A204.1 (cell line): ENCODE measurements around the gene MAGI2.
"Not testable (repeated sequence)": the region's sequence is repeated elsewhere in the genome, so short reads cannot be mapped to it uniquely, and the experiment has no call there.

Source experiments
- FAIRE-seq: peaks from 2 replicates; lab custom pipeline; 2012; peaks lifted over from hg19 to GRCh38; lab: Jason Lieb, UNC

Gene MAGI2

DNA sequence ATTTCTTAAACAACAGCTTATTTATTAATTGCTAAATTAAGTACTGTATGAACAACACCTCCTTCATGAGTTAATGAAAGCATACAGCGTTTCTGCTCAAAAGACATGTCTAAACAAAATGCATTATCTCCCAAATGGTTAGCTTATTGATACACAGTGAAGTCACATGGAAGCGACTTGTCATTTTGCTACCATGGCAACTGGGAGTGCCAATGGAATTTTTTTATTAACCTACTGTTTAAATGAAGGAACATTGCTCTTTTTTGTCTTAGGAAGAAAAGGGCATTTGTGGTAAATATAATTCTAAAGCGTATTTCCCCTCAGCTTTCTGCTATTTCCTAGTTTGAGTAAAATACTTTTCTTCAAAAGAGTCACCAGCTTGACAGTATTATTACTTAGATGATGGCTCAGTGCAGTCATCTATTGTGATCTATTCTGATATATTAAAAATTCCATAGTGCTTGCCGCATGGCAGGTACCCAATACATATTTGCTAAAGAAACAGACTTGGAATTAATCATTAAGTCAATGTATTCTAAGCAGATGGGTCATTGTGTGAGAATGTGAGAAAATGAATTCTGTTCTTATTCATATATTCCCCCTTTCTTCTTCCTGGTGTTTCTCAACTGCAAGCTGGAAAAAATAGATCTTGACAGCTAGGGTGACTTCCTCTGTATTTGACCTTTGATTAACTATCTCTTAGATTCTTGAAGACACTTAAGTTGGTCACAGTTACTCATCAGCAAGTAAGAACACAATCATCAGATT is 818.3 kb downstream of the MAGI2 start:
- no peak for FAIRE-seq

DNA sequence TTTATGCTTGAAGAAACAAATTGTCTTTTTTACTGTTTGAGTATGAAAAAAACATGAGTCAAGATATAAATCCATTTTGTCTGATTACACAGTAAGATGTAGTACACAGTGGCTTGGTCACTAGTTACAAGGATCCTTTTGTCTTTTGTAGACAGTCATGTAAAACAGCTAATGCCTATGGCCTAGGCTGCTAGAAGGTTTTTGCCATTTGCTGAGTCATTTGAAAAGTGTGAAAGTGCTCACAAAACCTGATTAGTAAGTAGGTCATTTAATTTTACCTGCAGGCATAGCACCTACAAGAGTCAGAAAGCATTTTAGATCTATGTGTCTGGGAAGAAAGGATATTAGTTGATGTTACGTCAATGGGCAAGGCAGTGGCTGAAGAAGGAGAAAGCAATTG is 819.4 kb downstream of the MAGI2 start:
- no peak for FAIRE-seq

DNA sequence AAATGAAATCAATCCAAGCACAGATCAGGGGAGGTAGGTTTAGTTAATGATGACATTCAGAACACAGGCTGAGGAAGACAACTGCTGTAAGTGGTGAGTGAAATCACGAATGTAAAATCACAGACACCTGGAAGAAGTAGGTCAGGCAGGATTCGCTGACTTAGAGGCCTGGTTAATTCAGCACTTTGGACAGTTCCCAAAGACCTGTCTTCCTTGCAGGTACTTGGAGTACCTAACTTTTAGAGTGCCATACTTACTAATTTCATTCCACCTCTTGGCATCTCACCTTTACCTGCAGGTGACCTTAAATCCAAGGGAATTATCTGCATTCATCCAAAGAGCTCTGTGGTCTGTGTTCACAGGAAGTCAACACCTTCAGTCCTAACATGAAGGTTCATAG is 832.5 kb downstream of the MAGI2 start:
- FAIRE-seq = no peak

DNA sequence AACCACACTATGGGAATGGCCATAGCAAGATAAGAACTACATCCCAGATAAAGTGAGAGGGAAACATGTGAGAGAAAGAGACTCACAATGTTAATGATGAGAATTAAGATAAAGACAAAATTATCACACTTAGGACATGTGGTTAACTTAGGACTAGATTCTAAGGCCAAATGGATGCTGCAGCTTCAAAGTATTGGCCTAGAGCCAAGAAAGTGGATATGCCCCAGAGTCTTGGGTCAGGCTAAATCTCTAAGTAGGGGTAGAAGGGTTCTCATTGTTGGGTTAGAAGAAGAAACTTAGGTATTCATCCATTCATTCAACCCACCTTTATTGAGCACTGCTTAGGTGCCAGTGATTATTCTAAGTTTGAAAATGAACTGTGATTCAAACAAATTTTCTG is 836.9 kb downstream of the MAGI2 start:
- FAIRE-seq = no peak

DNA sequence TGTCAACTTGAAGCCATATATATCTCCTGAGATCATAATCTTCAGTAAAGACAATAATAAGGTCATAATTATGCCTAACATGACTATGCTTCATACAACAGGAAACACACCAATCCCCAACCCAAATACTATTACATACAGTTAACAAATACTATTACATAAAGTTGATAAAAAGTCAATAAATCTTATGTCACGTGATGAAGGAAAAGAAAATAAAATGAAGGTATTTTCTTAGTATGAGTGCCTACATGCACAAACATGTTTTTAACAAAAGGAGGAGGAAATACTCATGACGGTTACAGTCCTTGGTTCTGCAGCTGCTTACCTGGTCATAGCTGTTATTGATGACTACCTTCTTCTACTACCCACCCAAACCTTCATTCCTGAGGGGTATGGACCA is 844.2 kb downstream of the MAGI2 start:
- FAIRE-seq = no peak

DNA sequence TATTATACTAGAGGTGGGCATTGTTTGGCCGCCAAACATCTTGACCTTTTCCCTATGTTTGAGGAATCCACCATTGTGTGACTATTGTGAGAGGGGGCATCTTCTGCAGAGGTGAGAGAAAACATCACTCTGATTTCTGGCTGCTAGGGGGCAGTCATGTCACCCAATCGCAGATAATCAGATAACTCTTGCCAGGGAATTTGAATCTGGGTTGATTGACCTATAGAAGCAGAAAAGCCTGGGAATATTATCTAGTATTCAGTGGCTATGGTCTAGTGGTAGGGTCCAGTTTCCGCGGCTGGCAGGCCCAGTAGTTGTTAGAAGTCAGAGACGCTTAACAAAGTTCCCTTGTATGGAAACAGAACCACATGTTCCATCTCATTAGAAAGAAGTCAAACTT is 846.4 kb downstream of the MAGI2 start:
- FAIRE-seq = no peak

DNA sequence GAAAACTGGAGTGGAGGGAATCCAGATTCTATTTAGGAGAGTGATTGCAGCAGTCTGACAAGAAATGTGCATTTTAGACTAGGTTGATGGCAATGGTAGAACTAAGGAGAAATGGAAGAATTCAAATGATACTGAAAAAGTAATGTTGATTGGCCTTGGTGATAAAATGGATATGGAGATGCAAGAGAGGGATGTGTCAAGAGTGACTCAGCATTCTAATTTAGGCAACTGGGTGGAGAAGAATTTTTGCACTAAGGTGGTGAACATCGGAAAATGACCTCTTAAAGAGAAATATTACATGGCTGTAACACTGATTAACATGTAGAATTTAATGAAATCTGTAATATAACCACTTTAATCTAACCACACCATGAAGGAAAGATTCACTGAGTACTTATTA is 848.3 kb downstream of the MAGI2 start:
- no peak for FAIRE-seq

DNA sequence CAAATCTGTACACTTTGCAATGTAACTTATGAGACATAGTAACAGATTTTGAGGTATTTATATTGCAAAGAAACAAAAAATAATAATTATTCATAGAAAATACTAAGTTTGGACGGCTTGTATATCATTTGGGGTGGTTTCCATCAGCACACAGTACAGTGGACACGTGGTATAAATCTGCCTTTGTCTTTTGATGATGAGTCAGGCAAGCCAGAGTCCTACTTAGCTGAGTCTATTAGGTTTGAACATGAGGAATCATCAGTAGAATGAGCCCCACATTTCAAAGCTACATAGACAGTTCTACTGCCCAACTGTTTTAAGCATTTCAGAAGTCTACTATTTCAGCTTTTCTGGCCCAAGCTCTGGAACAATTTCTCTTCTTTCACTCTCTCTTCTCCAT is 851.7 kb downstream of the MAGI2 start:
- no peak for FAIRE-seq

DNA sequence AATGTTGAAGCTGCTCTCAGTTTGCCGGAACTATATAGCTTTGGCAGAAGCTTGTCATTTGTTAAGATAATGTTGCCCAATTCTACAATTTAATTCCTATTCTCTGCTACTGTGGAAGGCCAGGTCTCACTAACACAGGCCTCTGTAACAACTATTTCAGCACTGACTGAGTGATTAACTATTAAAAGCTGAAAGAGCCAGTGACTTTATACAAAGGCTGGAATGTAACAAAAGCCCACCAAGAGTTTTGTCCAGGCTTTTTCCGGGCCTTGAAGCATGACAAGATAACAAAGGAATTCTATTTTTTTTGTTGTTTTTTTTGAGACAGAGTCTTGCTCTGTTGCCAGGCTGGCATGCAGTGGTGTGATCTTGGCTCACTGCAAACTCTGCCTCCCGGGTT is 859.3 kb downstream of the MAGI2 start:
- FAIRE-seq = no peak

DNA sequence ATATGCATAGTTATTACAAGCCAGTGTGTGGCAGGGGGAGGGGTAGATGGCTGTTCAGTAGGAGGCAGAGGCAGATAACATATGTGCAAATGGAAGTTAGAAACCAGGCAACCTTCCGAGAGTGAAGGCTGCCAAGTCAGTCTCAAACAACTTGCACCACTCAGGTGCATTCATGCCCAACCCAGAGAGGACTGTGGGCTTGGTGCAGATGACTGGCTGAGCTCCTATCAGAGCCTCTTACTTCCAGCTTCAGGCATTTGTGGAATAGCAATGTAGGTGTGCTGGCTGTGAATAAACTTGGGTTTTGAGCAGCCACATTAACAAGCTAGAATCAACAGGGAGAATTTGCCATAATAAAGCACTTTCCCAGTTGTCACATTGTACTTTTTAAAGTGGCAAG is 865.1 kb downstream of the MAGI2 start:
- FAIRE-seq = no peak

DNA sequence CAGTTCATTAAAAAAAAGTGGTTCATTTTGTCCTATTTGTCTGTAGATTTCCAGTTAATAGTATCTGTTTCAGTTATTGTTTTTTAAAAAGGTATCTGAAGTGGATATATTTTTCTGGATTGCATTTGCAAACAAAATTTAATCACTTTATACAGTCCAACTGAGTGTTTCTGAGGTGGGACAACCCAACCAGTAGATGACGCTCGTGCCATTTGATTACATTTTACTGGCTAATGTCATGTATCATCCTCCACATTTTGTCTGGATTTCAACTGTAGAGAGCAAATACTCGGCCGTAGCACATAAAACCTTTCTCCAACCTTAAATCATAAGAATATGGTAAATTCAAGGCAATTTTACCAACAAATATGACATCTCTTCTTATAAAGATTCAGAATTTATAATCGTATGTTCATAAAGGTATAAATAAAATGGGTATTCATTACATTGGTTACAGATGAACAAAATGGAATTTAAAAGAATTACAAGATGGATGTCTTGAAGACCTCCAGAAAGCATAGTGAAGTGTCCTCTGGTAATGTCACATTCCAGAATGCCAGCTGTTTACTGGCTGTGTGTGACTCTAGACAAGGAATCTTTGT is 865.9 kb downstream of the MAGI2 start:
- FAIRE-seq = no peak

DNA sequence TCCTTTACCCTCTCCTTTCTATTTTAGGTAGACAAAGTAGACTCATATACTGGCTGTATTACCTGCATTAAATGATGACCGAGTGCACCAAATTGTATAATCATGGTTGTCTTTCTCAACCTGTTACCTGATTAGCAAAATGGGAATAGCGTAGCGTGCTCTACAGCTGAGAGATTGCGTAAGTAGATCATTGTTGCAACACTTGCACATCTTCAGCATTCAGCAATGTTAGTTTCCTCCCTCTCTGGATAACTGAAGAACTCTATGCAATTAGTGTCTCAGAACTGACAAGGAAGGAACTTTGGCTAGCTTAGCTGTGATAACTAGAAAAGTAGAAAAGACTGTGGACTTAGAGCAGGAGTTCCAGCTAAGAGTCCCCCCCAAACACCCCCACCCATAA is 867.5 kb downstream of the MAGI2 start:
- no peak for FAIRE-seq

DNA sequence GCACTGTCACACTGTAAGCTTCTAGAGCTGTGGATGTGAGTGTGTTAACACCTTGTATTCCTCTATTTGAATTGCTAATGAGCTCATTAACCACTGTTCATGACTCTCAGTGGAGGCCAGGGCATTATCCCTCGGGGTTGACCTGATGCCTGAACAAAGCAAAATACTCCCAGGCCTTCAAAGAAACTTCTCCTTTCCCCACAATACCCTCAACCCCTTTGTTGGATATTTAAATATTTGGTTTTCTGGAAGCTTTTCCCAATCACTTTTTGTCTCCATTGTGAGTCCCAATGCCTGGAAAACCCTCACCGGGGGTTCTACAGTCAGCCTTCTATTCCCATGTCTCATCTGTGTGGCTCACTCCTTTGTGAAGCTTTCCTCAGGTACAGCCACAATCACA is 874.8 kb downstream of the MAGI2 start:
- no peak for FAIRE-seq

DNA sequence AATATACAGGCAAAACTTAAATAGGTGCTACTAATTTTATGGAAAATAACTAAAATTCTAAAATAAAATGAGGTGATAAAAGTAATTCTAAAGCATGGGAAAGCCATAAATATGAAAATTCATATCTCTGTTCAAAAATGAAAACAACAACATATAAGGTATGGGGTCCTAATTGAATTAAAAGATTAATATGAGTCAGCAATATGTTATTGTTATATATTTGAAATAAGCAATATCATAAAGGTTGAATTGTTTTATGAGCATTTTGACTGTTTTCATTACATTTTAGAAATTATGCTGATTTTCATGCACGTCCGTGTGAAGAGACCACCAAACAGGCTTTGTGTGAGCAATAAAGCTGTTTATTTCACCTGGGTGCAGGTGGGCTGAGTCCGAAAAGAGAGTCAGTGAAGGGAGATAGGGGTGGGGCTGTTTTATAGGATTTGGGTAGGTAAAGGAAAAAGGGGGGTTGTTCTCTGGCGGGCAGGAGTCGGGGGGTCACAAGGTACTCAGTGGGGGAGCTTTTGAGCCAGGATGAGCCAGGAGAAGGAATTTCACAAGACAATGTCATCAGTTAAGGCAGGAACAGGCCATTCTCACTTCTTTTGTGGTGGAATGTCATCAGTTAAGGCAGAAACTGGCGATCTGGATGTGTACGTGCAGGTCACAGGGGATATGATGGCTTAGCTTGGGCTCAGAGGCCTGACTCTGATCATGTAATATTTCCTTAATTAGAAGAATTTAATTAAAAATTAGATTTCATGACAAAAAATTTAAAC is 876.1 kb downstream of the MAGI2 start:
- FAIRE-seq = not testable (repeated sequence)

DNA sequence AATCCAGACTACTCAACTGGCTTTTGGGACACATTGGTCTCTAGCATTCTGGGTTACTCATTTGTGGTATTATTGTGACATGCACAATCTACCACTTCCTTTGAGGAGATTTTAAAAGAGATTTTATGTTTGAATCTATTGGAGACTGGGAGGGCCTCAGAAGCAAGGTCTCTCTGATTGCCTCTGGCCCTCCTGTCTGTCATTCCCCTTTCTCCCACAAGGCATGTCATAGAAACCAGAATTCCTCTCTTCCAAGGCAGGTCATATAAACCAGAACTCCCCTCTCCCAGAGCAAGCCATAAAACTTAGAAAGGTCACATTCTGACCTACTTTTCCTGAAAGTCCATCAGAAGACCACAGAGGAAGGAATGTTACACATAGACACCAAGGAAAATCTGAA is 877.2 kb downstream of the MAGI2 start:
- no peak for FAIRE-seq

DNA sequence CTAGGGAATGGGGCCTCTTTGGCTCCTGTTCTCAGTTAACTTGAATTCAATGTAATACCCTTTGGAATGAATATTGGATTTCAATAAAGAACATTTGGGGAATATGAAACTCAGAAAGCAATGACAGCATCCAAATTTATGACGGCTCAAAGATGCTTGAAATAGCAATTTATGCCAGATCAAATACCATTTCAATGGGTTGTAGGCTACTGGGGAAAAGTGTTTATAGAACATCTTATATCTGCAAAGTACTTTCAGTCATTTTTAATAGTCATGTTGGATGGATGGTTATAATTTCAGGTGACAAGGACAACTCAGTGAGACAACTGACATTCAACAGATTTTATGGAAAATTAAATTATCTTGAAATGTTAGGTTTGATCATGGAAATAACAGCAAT is 882.2 kb downstream of the MAGI2 start:
- no peak for FAIRE-seq

DNA sequence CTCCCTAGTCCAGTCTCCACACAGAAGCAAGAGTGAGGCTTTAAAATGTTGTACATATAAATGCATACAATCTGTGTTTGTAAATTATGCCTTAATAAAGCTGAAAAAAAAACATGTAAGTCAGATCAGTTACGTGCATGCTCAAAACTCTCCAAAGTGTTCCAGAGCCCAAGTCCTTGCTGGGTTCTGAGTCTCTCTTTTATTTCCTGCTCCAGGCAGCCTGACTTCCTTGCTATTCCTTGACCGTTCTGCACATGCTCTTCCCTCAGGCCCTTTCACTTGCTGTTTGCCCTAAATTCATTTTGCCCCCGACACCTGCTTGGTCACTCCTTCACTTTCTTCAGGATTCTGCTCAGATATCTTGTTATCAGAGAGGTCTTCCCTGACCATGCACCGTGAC is 884.8 kb downstream of the MAGI2 start:
- no peak for FAIRE-seq

DNA sequence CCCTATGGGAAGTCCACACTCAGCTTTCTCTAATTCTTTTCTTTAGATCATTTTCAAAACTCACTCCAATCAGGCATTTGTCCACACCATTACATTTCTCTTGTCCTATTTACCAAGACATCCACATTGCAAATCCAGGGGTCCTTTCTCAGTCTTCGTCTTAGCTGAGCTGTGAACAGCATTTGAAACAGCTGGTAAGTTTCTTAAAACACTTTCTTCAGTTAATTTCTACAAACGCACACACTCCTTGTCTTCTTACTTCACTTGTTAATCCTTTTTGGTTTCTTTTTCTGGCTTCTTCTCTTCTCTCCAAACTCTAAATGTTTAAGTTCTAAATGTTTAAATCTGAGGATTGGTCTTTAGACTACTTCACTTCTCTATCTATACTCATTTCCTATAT is 885.6 kb downstream of the MAGI2 start:
- FAIRE-seq = no peak

DNA sequence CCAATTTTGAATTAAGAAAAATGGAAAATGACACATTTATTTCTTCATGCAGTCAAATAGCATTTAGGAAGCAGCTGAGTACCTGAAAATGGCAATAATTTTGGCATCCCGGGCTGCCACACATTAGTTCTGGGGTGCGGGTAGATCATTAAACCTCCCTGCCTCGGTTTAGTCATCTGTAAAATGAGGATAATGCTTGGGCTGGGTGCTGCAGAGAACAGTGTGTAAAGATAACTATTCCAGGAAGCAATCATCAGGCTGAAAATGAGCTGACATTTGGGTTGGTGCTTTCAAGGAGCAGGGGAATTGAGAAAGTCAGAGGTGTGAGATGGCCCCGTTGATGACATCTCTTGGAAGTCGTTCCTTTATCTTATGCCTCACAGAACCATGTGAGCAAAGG is 887.7 kb downstream of the MAGI2 start:
- no peak for FAIRE-seq

DNA sequence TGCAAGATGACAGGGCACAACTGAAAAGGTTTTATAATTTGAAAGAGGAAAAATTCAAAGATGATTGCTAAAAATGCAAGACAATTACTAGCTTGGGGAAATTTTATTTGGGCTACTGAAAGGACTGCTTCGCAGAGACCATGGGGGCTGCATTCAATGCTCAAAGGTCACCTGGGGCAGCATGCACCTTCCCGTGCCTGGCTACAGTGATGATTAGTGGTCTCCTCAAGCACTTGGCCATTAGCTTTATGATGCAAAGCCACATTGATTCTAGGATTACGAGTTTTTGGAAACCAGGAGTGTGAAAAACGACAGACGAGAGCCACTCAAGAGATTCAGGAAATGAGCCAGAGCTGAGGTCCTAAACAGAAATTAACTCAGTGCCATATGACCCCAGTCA is 890.3 kb downstream of the MAGI2 start:
- no peak for FAIRE-seq

DNA sequence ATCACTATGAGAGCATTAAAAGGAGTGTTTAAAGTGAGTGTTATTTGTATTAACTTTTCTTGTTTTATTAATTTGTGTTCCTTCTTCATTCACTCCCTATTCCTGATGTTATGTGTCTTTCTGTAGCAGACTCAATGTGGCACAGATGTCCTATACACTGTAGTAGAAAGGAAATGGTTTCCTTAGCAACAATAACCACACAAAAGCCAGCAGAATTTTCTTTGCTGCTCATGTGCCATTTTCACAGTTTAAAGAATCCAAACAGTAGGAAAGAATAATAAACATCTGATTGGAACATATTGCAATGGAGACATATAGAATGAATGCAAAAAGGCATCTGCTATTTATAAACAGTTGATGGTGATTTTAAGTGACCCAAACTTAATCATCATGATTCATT is 891.3 kb downstream of the MAGI2 start:
- no peak for FAIRE-seq

DNA sequence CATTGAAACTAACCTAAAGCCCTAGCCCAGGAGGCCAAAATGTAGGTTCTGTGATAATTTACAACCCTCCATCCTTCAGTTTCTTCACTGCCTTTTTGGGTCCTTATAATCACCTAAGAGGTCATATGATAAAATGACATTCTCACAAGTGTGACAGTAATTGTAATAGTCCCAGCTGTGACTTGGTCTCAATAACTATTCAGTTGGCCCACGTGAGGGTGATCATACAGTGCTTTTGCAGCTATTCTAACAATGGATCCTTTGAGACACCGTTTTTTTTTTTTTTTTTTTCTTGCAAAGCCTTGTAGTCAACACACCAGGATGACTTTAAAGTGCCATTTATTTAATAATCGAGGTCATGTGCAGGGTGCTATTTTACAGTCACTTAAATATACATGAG is 894.9 kb downstream of the MAGI2 start:
- FAIRE-seq = no peak

DNA sequence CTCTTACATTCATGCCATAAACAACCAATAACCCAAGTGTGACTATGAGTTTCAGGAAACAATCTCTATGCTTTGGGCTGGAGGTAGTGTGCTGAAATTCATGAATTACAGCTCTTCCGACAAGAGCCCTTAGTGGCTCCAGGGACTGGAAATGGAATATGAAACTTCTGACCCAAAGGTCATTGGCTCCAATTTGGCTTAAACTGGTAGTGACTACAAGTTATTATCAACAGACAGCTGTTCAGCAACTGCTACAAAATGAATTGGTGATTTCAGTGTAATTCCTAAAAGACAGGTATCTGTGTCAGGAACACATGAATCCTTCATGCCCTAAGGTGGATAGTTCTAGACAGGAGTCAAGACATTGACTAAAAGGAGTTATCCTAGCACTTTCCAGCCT is 909.5 kb downstream of the MAGI2 start:
- FAIRE-seq = no peak

DNA sequence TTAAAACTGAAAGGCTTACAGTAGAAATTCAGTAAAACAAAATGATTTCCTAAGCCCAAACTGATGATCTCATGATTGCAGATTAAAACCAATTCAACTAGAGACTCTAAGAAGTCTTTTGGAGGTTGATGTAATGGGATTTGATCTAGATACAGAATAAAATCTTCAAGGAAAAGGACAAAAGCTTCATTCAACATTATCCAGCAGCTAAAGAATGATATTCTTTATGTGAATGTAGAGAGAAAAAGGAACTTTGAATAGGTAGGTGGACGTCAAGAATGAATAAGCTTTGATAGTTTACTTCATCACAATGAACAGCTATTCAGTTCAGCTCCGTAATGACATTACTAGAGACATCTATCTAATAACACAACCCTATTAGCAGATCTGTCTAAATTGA is 910.5 kb downstream of the MAGI2 start:
- no peak for FAIRE-seq
